GM12891 (cell line): ENCODE measurements around the gene KCNK17.

Source experiments
- PAX5 ChIP-seq: IDR thresholded peaks from 2 replicates; pipeline ENCODE4 v1.6.1; 2011; ENCODE audit warnings: low read length, moderate library complexity, mild to moderate bottlenecking; ENCODE audit not compliant: insufficient read depth, severe bottlenecking
- POLR2A ChIP-seq: IDR thresholded peaks from 2 replicates; pipeline ENCODE4 v1.6.1; 2011; ENCODE audit warnings: low read depth, low read length, control low read depth
- POLR2AphosphoS5 ChIP-seq: IDR thresholded peaks from 2 replicates; pipeline ENCODE4 v1.6.1; 2011; ENCODE audit warnings: low read depth, low read length, control low read depth
- POU2F2 ChIP-seq: IDR thresholded peaks from 2 replicates; pipeline ENCODE4 v1.6.1; 2011; ENCODE audit warnings: low read depth, mild to moderate bottlenecking, control low read depth, low read length, moderate library complexity
- SPI1 ChIP-seq: IDR thresholded peaks from 2 replicates; pipeline ENCODE4 v1.6.1; 2011; ENCODE audit warnings: low read depth, low read length, control low read depth
- TAF1 ChIP-seq: IDR thresholded peaks from 2 replicates; pipeline ENCODE4 v1.6.1; 2011; ENCODE audit warnings: low read depth, low read length, control low read depth

DNA sequence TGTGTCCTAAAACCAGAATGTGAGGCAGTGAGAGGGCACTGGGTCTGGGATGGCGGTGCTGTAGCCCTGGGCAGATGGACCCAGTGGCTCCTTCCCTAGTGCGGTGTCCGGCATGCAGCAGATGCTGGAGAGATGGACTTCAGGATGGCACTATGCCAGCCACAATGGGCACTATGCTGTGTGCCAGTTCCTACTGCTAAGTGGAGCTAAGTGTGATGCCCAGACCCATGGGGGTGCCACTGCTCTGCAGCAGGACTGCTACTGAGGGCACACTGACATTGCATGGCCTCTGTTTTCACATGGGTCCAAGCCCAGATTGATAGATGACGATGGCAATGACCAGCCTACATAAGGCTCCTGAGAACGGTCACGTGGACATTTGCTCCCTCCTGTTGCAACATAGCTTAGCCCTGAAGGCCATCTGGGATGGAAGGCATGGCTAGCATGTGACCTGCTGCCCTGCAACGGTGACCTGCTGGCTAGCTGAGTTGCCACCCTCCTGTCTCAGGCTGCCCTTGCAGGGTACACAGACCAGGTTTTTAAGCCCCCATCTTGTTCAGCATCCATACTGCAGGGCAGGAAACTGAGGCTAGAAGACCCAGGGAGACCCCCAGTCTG, 39.6 kb upstream of the KCNK17 start:
- TF ChIP-seq POLR2A, result no peak
- TF ChIP-seq POLR2AphosphoS5, result no peak
- TF ChIP-seq TAF1, result no peak
- TF ChIP-seq POU2F2, result no peak
- TF ChIP-seq PAX5, result no peak
- no peak for TF ChIP-seq SPI1
